K562 (cell line): Measurements from ENCODE around the gene FOXR1.

Experiments used
- ELF4 ChIP-seq: fragments of 450-650 bp; formaldehyde crosslinking; IDR thresholded peaks from 2 replicates; pipeline ENCODE4 v1.4.0; 2022; ENCODE audit warnings: missing genetic modification characterization
- MCM2 ChIP-seq: fragments of 450-650 bp; IDR thresholded peaks from 2 replicates; pipeline ENCODE4 v1.6.1; 2017; ENCODE audit warnings: low read depth, mild to moderate bottlenecking
- NFATC3 ChIP-seq: fragments of 450-650 bp; IDR thresholded peaks from 2 replicates; pipeline ENCODE4 v1.6.1; 2017; ENCODE audit warnings: mild to moderate bottlenecking
- TCFL5 ChIP-seq: fragments of 250-450 bp; sonication (Bioruptor Pico); conservative IDR thresholded peaks from 2 replicates; pipeline ENCODE4 v1.6.1; 2021; ENCODE audit warnings: mild to moderate bottlenecking, moderate library complexity, matching md5 sums
- TF ChIP-seq, protein P1 (sequence below), 3 experiments: IDR thresholded peaks in 2 of 3; conservative IDR thresholded peaks in 1 of 3; 2 replicates each; pipeline ENCODE4 v1.5.1; 2011 to 2012; ENCODE audit warnings: low read length in 3 of 3, mild to moderate bottlenecking in 3 of 3, control low read depth in 2 of 3, improper control_type of control experiment in 1 of 3, inconsistent platforms in 1 of 3, low read depth in 1 of 3, mixed read lengths in 1 of 3, moderate library complexity in 1 of 3; ENCODE audit not compliant: insufficient read depth in 2 of 3
- TF ChIP-seq, protein P2 (sequence below): sonication (generic); formaldehyde crosslinking; IDR thresholded peaks from 2 replicates; pipeline ENCODE4 v1.9.0; 2022; ENCODE audit warnings: mild to moderate bottlenecking, missing genetic modification reagents

DNA sequence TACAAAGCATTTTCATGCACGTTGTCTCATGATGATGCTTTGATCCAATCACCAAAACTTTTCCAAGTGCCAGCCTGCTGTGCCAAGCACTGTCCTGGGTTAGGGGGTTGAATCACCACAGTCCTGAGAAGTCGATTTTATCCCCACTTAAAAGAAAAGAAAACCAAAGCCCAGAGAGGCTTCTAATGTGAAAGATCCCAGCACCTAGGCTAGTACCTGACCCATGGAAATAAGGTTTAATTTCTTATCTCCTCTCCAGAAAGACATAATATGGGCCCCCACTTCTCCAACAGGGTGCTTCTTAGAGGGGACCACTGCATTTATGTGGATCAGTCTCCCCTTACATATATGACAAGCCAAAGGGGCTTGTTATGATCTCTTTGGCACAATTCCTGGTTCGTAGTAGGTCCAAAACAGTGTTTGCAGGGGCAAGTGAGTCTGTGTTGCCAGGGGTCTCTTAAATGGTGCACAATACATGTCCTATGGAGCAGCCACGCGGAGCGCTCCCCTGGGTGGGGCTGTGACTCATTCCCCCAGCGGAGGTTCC lies 43.9 kb upstream of the FOXR1 start:
- TF ChIP-seq NFATC3 = no peak
- TF ChIP-seq TCFL5 (CRISPR knock-in tag) = no peak
- TF ChIP-seq, protein P1, sequence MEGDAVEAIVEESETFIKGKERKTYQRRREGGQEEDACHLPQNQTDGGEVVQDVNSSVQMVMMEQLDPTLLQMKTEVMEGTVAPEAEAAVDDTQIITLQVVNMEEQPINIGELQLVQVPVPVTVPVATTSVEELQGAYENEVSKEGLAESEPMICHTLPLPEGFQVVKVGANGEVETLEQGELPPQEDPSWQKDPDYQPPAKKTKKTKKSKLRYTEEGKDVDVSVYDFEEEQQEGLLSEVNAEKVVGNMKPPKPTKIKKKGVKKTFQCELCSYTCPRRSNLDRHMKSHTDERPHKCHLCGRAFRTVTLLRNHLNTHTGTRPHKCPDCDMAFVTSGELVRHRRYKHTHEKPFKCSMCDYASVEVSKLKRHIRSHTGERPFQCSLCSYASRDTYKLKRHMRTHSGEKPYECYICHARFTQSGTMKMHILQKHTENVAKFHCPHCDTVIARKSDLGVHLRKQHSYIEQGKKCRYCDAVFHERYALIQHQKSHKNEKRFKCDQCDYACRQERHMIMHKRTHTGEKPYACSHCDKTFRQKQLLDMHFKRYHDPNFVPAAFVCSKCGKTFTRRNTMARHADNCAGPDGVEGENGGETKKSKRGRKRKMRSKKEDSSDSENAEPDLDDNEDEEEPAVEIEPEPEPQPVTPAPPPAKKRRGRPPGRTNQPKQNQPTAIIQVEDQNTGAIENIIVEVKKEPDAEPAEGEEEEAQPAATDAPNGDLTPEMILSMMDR (IDR thresholded peaks at IDR 0.05 in 2 of 3, conservative IDR thresholded peaks at IDR 0.05 in 1 of 3; ENCODE audit: insufficient read depth in 2 of 3, low read depth in 1 of 3, low read length in 3 of 3) = no peak
- TF ChIP-seq, protein P2, sequence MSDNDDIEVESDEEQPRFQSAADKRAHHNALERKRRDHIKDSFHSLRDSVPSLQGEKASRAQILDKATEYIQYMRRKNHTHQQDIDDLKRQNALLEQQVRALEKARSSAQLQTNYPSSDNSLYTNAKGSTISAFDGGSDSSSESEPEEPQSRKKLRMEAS (CRISPR knock-in tag) = no peak
- TF ChIP-seq ELF4 (CRISPR knock-in tag) = no peak
- TF ChIP-seq MCM2 = no peak
